GM21825 (cell line): ENCODE measurements around the gene CARD11.

Experiments
- ATAC-seq: cut with Tn5 transposase; IDR thresholded peaks from one replicate; pipeline ENCODE4 v1.9.1; 2021; ENCODE audit warnings: mild to moderate bottlenecking, moderate library complexity; ENCODE audit not compliant: unreplicated experiment

The CARD11 gene

GRCh38 chr7:2945171-2945570, 98.5 kb downstream of the CARD11 start:
- no peak for ATAC-seq

DNA sequence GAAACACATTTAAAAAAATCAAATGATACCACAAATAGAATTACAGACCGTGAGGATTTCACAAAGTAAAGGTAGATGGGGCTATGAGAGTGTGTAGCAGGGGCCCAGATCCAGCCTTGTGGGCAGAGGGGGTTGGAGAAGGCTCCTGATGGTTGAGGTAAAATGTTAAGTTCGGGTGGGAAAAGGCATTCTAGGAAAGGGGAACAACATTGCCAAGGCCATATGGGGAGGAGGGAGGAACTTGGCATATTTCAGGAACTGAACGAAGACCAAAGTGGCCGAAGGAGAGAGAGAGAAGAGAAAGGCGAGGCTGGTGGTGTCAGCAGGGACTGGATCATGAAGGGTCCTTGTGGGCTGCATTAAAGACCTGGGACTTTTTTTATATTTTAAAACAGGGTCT, 98.9 kb downstream of the CARD11 start:
- ATAC-seq, result no peak

GRCh38 chr7:2943851-2944601, 99.6 kb downstream of the CARD11 start:
- no peak for ATAC-seq

- no peak for ATAC-seq
Measured at GRCh38 chr7:2941216-2941859, 102.3 kb downstream of the CARD11 start.

DNA sequence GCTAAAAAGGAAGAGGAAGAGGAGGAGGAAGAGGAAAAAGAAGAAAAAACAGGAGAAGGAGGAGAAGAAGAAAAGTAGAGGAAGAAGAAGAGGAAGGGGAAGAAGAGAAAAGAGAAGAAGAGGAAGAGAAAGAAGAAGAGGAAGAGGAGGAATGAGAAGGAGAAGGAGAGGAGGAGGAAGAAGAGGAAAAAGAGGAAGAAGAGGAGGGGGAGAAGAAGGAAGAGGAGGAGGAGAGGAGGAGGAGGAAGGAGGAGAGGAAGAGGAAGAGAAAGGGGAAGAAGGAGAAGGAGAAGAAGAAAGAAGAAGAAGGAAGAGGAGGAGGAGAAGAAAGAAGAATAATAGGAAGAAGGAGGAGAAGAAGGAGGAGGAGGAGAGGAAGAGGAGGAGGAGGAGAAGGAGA, 103.2 kb downstream of the CARD11 start:
- no peak for ATAC-seq

- no peak for ATAC-seq
Measured at GRCh38 chr7:2939193-2939885, 104.3 kb downstream of the CARD11 start.

DNA sequence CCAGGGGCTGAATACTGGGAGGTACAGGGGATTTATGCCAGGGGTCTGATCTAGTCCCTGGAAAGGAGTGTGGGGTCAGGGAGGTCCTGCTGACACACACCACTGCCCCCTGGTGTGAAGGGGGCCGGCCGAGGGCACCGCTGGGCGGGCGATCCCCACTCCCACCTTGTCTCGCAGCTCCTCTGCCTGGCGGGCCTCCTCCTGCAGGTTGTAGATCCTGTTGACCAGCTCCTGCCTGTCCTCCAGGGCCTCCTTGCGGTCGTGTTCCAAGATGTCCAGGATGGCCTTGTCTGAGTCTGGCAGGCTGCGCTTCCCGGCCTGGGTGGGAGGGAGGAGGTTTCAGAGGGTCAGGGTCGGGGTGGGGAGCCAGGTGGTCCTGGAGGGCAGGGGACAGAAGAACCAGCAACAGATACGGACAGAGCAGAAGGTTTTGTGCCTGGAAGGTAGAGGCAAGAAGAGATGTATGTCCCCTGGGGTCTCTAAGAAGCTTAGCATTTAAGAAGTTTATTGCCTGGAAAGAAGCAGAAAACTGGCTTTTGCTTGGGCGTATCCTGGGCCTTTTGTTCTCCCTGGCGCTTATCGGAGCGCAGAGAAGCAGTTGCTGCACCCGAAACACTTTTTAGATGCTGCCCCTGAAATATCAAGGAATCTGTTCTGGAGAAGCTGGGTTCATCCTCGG, 105.0 kb downstream of the CARD11 start:
- ATAC-seq, result no peak

GRCh38 chr7:2937701-2938513, 105.8 kb downstream of the CARD11 start:
- no peak for ATAC-seq

DNA sequence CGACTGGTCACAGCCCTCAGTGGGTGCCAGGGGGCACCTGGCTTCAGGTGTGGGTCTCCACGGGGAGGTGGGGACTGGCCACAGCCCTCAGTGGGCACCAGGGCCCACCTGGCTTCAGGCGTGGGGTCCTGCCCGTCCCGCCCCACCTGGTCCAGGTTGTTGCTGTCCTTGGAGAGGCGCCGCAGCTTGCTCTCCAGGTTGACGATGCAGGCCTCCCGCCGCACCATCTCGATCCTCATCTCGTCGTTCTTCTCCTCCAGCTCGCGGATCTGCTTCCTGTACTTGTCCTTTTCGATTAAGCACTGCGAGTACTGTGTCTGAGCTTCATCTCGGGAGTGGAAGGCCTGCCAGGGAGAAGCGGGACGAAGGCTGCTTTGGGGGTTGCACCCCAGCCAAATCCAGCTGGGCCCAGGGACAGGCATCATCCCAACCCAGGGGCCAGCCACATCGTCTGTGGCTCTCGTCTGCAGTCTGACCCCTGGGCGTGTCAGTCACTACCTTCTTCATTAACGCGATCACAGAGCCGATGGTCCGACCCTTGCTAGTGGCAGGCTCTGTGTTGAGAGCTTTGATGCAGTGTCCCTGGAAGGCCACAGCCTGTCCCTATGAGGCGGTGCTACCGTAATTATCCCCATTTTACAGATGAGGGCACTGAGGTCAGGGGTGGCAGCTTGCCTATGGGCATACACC, 106.6 kb downstream of the CARD11 start:
- no peak for ATAC-seq

DNA sequence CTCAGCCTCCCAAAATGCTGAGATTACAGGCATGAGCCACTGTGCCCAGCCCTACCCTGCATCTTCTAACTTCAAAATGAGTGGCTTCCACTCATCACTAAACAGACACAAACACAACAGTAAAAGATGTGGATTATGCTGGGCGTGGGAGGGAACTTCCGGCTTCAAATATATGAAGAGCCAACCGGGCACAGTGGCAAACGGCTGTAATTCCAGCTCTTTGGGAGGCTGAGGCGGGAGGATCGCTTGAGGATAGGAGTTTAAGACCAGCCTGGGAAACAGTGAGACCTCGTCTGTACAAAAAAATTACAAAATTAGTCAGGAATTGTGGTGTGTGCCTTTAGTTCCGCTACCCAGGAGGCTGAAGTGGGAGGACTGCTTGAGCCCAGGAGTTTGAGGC, 107.4 kb downstream of the CARD11 start:
- ATAC-seq, result no peak

DNA sequence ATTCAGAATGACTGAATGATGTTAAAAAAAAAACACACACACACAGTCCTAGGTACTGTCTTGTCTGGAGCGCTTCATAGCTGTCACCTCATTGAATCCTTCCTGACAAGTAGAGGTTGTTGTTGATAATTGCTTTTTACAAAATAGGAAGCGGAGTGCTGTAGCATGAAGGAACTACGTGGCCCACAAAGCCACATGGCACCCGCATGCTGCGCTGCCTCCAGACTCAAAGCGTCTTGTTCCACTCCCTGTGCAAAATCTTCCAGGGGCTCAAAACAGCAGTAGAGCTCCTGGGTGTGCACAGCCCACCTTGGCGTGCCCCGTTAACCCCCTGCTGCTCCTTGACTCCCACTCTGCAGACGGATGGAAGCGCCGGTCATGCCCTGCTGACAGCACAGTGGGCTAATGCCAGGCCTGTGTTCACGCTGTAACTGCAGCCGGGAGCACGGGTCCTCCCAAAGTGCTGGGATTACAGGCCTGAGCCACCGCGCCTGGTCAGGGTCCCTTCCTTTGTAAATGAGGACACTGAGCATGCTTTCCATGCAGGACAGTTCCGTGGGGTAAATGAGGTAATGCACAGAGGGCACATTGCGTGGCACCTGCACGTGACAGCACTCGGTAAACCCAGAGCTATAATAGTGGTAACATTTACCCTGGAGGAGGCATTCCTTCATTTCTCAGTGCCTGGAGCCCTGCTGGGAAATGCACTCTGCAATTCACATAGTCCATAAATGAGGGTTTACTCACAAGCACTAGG, 108.5 kb downstream of the CARD11 start:
- ATAC-seq, result no peak

DNA sequence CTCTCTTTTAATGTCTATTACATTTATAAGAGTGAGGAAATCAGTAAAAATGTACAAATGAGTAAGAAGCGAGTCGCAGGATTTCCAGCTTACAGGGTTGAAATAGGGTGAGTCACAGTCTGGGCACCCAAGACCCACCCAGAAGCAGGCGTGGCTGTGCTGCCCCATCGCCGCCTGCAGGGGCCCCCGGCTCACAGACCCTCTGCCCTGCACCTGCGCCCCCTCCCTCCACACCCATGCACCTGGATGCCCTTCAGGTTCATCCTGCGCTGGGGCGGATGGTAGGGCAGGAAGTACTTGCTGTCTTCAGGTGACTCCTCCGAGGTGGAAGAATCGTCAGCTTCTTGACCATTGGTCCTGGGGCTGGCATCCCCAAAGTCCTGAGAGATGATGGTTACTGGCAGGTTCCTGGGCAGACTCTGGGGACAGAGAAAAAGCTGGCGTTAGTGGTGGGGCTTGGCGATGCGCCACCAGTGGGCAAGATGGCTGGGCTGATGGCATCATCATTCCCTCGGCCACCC, 109.4 kb downstream of the CARD11 start:
- no peak for ATAC-seq

DNA sequence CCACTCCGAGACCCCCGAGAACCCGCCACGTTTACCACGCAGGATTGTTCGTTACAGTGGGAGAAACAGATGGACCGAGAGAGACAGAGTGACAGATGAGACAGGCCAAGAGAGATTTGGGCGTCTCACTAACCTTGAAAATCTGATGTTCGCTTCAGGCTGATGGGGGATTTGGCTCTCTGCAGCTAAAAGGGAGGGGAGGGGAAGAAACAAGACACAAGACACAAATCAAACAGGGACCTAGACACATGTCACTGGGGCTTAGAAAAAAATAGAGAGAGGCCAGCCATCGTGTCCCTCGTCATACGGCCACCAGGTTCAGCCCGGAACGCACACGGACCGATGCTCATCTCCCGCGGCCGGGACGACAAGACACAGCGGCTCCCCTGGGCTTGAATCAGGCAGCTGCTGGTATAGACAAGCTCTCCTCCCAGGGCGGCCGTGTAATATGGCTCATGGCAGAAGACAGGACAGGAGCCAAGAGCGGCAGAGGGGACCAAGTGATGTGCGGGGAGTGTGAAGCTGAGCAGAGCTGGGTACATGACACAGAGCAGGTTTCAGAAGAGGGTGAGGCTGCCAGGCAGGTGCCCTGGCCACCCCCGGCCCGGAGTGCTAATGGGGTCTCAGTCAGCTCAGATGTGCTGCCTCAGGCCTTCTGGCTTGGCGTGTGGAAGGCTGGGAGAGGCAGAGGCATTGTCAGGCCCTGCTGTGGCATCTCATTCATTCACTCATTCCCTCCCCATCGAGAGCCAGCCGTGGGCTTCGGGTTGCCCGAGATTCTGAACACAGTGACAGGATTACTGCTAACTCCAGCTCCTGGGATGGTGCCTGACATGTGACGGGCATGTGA, 111.0 kb downstream of the CARD11 start:
- ATAC-seq, result no peak

GRCh38 chr7:2931034-2931415, 112.6 kb downstream of the CARD11 start:
- no peak for ATAC-seq

GRCh38 chr7:2930310-2931033, 113.2 kb downstream of the CARD11 start:
- ATAC-seq, result no peak

DNA sequence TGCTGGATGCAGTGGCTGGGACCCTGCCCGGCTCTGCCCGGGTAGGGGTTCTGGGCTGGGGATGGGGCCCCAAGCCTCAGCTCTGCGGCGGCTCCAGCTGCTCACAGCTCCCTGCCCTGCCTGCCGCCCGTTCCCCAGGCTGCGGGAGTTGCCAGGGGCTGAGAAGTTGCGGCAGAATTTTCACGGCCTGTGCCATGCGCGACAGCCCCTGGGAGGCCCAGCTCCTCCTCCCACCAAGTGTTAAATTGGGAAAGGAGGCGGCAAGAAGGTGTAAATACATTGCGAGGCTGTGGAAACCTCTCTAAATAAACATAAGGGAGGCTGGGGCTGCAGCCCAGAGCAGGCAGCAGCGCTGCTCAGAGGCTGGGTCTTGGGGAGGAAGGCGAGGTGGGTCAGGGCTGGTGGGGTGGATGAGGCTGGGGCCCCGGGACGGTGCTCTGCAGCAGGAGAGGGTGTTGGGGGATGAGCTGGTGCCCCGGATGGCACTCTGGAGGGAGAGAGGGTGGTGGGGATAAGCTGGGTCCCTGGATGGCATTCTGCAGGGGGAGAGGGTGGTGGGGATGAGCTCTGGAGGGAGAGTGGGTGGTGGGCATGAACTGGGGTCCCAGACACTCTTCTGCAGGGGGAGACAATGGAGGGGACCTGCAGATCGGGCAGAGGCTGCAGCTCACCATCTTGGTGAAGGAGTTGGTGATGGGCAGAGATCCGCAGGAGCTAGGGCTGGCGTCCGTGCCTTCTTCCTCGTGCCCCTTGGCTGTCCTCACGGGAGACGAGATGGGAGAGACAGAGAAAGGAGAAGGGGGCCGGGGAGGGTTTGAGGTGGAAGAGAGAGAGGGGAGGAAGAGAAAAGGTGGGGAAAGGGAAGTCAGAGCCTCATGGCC, 114.1 kb downstream of the CARD11 start:
- ATAC-seq, result no peak
